LNCAP (cell line): Measurements from ENCODE around the gene EVI5L.
A peak's percentile ranks its signal among the peaks of the same experiment; 100 is the strongest.

Source experiments
- TF ChIP-seq, protein P1 (sequence below): fragments of 450-650 bp; IDR thresholded peaks from 2 replicates; pipeline ENCODE4 v1.5.1; 2017; ENCODE audit warnings: mild to moderate bottlenecking

EVI5L gene

GRCh38 chr19:7848779-7849457, 18.9 kb downstream of the EVI5L start:
- TF ChIP-seq, protein P1, sequence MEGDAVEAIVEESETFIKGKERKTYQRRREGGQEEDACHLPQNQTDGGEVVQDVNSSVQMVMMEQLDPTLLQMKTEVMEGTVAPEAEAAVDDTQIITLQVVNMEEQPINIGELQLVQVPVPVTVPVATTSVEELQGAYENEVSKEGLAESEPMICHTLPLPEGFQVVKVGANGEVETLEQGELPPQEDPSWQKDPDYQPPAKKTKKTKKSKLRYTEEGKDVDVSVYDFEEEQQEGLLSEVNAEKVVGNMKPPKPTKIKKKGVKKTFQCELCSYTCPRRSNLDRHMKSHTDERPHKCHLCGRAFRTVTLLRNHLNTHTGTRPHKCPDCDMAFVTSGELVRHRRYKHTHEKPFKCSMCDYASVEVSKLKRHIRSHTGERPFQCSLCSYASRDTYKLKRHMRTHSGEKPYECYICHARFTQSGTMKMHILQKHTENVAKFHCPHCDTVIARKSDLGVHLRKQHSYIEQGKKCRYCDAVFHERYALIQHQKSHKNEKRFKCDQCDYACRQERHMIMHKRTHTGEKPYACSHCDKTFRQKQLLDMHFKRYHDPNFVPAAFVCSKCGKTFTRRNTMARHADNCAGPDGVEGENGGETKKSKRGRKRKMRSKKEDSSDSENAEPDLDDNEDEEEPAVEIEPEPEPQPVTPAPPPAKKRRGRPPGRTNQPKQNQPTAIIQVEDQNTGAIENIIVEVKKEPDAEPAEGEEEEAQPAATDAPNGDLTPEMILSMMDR = no peak

GRCh38 chr19:7849631-7849999, 19.6 kb downstream of the EVI5L start:
- TF ChIP-seq, protein P1 = no peak

GRCh38 chr19:7850000-7850813, 20.2 kb downstream of the EVI5L start:
- TF ChIP-seq, protein P1 = no peak

DNA sequence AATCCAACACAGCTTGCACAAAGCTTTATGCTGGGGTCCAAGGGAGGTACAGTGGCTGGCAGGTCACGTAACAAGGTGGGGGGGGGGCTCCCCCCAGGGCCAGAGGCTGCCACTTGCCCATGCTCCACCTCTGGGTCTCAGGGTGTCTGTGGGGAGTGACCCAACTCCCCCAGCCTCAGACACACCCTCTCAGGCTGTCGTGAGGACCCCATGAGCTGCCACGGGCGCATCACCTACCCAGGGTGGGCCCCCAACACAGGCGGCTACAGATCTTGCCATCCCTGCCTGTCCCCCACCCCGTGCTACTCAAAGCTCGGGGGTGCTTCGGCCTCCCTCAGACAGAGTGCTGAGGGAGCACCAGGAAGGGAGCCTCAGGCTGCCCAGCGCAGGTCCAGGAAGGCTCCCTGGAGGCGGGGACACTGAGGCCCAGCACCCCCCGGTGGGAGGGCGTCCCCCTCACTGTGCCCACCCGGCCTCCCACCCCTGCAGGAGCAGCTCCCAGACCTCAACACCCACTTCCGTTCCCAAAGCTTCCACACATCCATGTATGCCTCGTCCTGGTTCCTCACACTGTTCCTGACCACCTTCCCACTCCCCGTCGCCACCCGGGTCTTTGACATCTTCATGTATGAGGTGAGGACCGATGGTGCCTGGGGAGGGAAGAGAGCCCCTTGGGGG, 21.1 kb downstream of the EVI5L start:
- TF ChIP-seq, protein P1 = no peak

GRCh38 chr19:7851623-7852500, 21.8 kb downstream of the EVI5L start:
- TF ChIP-seq, protein P1 = no peak

DNA sequence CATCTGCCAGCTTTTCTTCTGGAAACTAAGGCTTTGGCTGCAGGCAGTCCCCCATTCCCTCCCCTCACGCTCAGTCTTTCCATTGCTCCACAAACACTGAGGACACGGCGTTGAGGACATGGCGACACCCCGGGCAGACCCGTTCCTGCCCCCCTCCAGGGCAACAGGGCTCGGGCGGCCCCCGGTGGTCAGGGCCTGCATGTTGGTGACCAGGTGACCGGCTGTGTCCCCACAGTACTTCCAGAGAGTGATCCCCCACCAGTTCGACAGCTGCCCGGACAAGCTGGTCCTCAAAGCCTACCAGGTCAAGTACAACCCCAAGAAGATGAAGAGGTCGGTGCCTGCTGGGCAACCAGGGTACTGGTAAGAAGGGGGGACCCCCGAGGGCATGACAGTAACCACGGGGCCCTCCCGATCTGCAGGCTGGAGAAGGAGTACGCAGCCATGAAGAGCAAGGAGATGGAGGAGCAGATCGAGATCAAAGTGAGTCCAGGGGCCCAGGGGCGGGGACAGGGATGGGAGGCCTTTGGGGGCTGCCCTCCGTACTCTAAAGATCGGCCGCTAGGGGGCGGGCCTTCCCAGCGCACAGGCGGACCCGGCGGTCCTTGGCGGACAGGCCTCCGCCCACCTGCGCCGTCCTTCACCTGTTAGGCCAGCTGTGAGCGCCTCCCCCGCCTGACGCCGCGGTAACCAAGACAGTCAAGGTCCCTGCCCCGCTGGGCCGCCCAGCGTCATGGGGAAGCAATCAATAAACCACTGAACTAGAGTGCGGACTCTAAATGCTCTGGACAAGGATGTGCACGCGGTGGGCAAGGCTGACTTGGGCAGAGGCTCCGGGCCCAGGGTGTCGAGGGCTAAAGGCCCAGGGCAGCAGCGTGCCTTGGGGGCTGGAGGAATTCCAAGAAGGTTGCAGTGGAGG, 23.1 kb downstream of the EVI5L start:
- TF ChIP-seq, protein P1 = peak; percentile 93
